GM23248 (cell line): ENCODE data around the gene TTBK2. TPM values are rescaled to one million over a fixed set of nuclear protein-coding genes. Genes with fewer than 3 reads are reported as not detected.
A peak's percentile ranks its signal among the peaks of the same experiment; 100 is the strongest.

Experiments
- DNase-seq: peaks from one replicate; pipeline ENCODE4 v3.0.0-alpha.2; 2015
- H2AFZ ChIP-seq: fragments of 200-600 bp; sonication (generic); 2 replicates; pipeline ENCODE4 v1.6.1; 2016; ENCODE audit warnings: antibody characterized with exemption
- H3F3A ChIP-seq: fragments of 200-600 bp; sonication (generic); 2 replicates; pipeline ENCODE4 v1.6.1; 2016; ENCODE audit warnings: mild to moderate bottlenecking, antibody characterized with exemption, mixed run types; ENCODE audit not compliant: insufficient read depth
- H3K27ac ChIP-seq: fragments of 200-600 bp; sonication (generic); 2 replicates; pipeline ENCODE4 v1.5.1; 2016; ENCODE audit warnings: mild to moderate bottlenecking
- H3K27me3 ChIP-seq: fragments of 200-600 bp; sonication (generic); replicated peaks from 2 replicates; pipeline ENCODE4 v1.6.1; 2016; ENCODE audit warnings: mild to moderate bottlenecking; ENCODE audit not compliant: insufficient read depth
- H3K36me3 ChIP-seq: fragments of 200-600 bp; sonication (generic); 2 replicates; pipeline ENCODE4 v1.6.1; 2016; ENCODE audit warnings: low read depth, mild to moderate bottlenecking
- H3K4me1 ChIP-seq: fragments of 200-600 bp; sonication (generic); 2 replicates; pipeline ENCODE4 v1.6.1; 2016; ENCODE audit warnings: mild to moderate bottlenecking; ENCODE audit not compliant: insufficient read depth
- H3K4me2 ChIP-seq: fragments of 200-600 bp; sonication (generic); one replicate; pipeline ENCODE4 v1.6.1; 2016; ENCODE audit warnings: mild to moderate bottlenecking; ENCODE audit not compliant: unreplicated experiment
- H3K4me3 ChIP-seq: fragments of 200-600 bp; sonication (generic); 2 replicates; pipeline ENCODE4 v1.5.1; 2016; ENCODE audit warnings: mild to moderate bottlenecking
- H3K79me2 ChIP-seq: fragments of 200-600 bp; sonication (generic); 2 replicates; pipeline ENCODE4 v1.6.1; 2016; ENCODE audit warnings: mild to moderate bottlenecking; ENCODE audit not compliant: insufficient read depth
- H3K9ac ChIP-seq: fragments of 200-600 bp; sonication (generic); 2 replicates; pipeline ENCODE4 v1.6.1; 2016; ENCODE audit warnings: mild to moderate bottlenecking
- H3K9me2 ChIP-seq: fragments of 200-600 bp; sonication (generic); 2 replicates; pipeline ENCODE4 v1.6.1; 2016; ENCODE audit warnings: mixed run types, mild to moderate bottlenecking, moderate library complexity; ENCODE audit not compliant: insufficient read depth
- H3K9me3 ChIP-seq: fragments of 200-600 bp; sonication (generic); one replicate; pipeline ENCODE4 v1.6.1; 2017; ENCODE audit warnings: low read depth
- H4K20me1 ChIP-seq: fragments of 200-600 bp; sonication (generic); 2 replicates; pipeline ENCODE4 v1.6.0; 2016; ENCODE audit not compliant: insufficient read depth
- EZH2 ChIP-seq: fragments of 200-600 bp; sonication (generic); IDR thresholded peaks from 2 replicates; pipeline ENCODE4 v1.6.1; 2018; ENCODE audit warnings: antibody characterized with exemption, mild to moderate bottlenecking; ENCODE audit not compliant: insufficient read depth, poor library complexity, severe bottlenecking
- EZH2phosphoT487 ChIP-seq: fragments of 200-600 bp; sonication (generic); IDR thresholded peaks from 2 replicates; pipeline ENCODE4 v1.6.1; 2018; ENCODE audit warnings: antibody characterized with exemption, moderate library complexity, mild to moderate bottlenecking, low read depth; ENCODE audit not compliant: insufficient read depth
- WGBS, 2 experiments: methylation state at CpG; one replicate each; pipeline ENCODE4 v1.1.6; 2015 to 2017; ENCODE audit warnings: low lambda C conversion rate in 2 of 2, low coverage in 1 of 2; ENCODE audit errors: missing lambda C conversion rate in 2 of 2; 5-methylcytosine and 5-hydroxymethylcytosine counted together
- in situ Hi-C: fragments of 300-500 bp; cut with MboI; formaldehyde crosslinking; loops from 2 replicates; pipeline ENCODE4 v1.15.0; 2020
- polyA plus RNA-seq: library from polyadenylated mRNA; unstranded; fragments of >200 nt; fragmentation: Nextera tagmentation; extraction: Ambion mirVana; gene quantifications from 2 replicates; pipeline ENCODE4 v1.2.1, GENCODE V29; 2016
- total RNA-seq: library from RNA; depleted of rRNA; stranded (reverse); fragments of >200 nt; shearing (Covaris generic); gene quantifications from 2 replicates; pipeline ENCODE4 v1.2.3, GENCODE V29; 2014

The TTBK2 gene
- total and polyA plus RNA-seq, 2 experiments from 2014 or later, result 5.1 to 6.3 TPM

- Histone ChIP-seq H3K9me3 (no peaks in the 10 kb centered on the region), H4K20me1 (no peaks in the 10 kb centered on the region), H3F3A (peaks cover 16% of the 10 kb centered on the region), H3K27ac (peak overlapping the region; percentile 52), H3K79me2 (peaks cover 47% of the 10 kb centered on the region), H3K9ac (peak overlapping the region; percentile 70), H3K27me3 (no peaks in the 10 kb centered on the region), H3K9me2 (no peaks in the 10 kb centered on the region), H2AFZ (peak overlapping the region; percentile 97), H3K4me2 (peak overlapping the region; percentile 91), H3K4me3 (peak overlapping the region; percentile 82), H3K36me3 (no peaks in the 10 kb centered on the region), H3K4me1 (peaks cover 13% of the 10 kb centered on the region)
- no peak for TF ChIP-seq EZH2
- TF ChIP-seq EZH2phosphoT487, result no peak
- DNase-seq, result peak; percentile 77
- WGBS, 2 experiments, result 1 to 2% methylated on average over 30 to 35 of the region's 40 CpGs
- in situ Hi-C loops, result loop anchor here (10.0 kb wide), 1 partner anchor 205 kb away; no protein-coding TSS in a partner anchor
Measured at GRCh38 chr15:42919799-42920518, 619 bp downstream of the TTBK2 start.

- Histone ChIP-seq H3K4me2 (peak overlapping the region; percentile 91), H3K27ac (peak overlapping the region; percentile 52), H3K79me2 (peaks cover 52% of the 10 kb centered on the region), H3K9ac (peak overlapping the region; percentile 70), H3K9me2 (no peaks in the 10 kb centered on the region), H3K9me3 (no peaks in the 10 kb centered on the region), H3K4me1 (peaks cover 13% of the 10 kb centered on the region), H3K27me3 (no peaks in the 10 kb centered on the region), H3K4me3 (peak overlapping the region; percentile 82), H4K20me1 (no peaks in the 10 kb centered on the region), H3K36me3 (no peaks in the 10 kb centered on the region), H2AFZ (peak overlapping the region; percentile 97), H3F3A (peaks cover 16% of the 10 kb centered on the region)
- TF ChIP-seq EZH2phosphoT487 (no peak), EZH2 (no peak)
- in situ Hi-C loops, result no loop called here
- WGBS, 2 experiments, result 75% methylated on average over 2 of the region's 2 CpGs
- peak; percentile 45 for DNase-seq
Measured at GRCh38 chr15:42919308-42919707, 1.3 kb downstream of the TTBK2 start.

- H3K9me2 ChIP-seq, result no peaks in the 10 kb centered on the region
- 88% methylated on average over 5 of the region's 5 CpGs for WGBS, 2 experiments
- H3K36me3 ChIP-seq, result no peaks in the 10 kb centered on the region
- in situ Hi-C loops, result no loop called here
- peaks cover 16% of the 10 kb centered on the region for H3F3A ChIP-seq
- no peak overlapping the region for H3K9ac ChIP-seq
- H3K4me2 ChIP-seq, result no peak overlapping the region
- peaks cover 63% of the 10 kb centered on the region for H3K79me2 ChIP-seq
- no peak overlapping the region; the same call in 1 of the 2 replicates for H3K4me3 ChIP-seq
- DNase-seq, result no peak
- no peak overlapping the region for H2AFZ ChIP-seq
- no peaks in the 10 kb centered on the region for H3K27me3 ChIP-seq
- H3K4me1 ChIP-seq, result peaks cover 13% of the 10 kb centered on the region
- H3K9me3 ChIP-seq, result no peaks in the 10 kb centered on the region
- no peaks in the 10 kb centered on the region for H4K20me1 ChIP-seq
- H3K27ac ChIP-seq, result no peak overlapping the region
- no peak for TF ChIP-seq EZH2
- TF ChIP-seq EZH2phosphoT487, result no peak
Measured at GRCh38 chr15:42918047-42918446, 2.5 kb downstream of the TTBK2 start.

GRCh38 chr15:42915654-42916315, 4.8 kb downstream of the TTBK2 start:
- Histone ChIP-seq H4K20me1 (0 out of 2 replicates have a peak, but pooled peaks cover 5% of the 10 kb centered on the region), H3K9ac (no peak overlapping the region), H2AFZ (no peak overlapping the region), H3F3A (peaks cover 11% of the 10 kb centered on the region), H3K4me3 (no peak overlapping the region), H3K79me2 (peaks cover 79% of the 10 kb centered on the region), H3K27me3 (no peaks in the 10 kb centered on the region), H3K9me3 (no peaks in the 10 kb centered on the region), H3K36me3 (no peaks in the 10 kb centered on the region), H3K4me2 (no peak overlapping the region), H3K4me1 (peaks cover 21% of the 10 kb centered on the region), H3K9me2 (no peaks in the 10 kb centered on the region), H3K27ac (no peak overlapping the region)
- DNase-seq, result no peak
- no peak for TF ChIP-seq EZH2phosphoT487
- TF ChIP-seq EZH2, result no peak
- 95 to 98% methylated on average over 3 of the region's 3 CpGs for WGBS, 2 experiments
- in situ Hi-C loops, result no loop called here
